GM12865 (cell line): ENCODE measurements around the gene RAB31.

ENCODE experiments used
- DNase-seq: peaks from one replicate; pipeline ENCODE4 v3.0.0; 2010; ENCODE audit warnings: low read depth
- H3K4me3 ChIP-seq: 2 replicates; pipeline ENCODE4 v1.5.1; 2011; ENCODE audit warnings: mild to moderate bottlenecking, low read depth, low read length, control low read depth
- TF ChIP-seq, protein P1 (sequence below): IDR thresholded peaks from 2 replicates; pipeline ENCODE4 v1.5.1; 2011; ENCODE audit warnings: low read length, control low read depth, low read depth, inconsistent platforms; ENCODE audit not compliant: insufficient read depth; ENCODE audit errors: missing control alignments

RAB31 gene

DNA sequence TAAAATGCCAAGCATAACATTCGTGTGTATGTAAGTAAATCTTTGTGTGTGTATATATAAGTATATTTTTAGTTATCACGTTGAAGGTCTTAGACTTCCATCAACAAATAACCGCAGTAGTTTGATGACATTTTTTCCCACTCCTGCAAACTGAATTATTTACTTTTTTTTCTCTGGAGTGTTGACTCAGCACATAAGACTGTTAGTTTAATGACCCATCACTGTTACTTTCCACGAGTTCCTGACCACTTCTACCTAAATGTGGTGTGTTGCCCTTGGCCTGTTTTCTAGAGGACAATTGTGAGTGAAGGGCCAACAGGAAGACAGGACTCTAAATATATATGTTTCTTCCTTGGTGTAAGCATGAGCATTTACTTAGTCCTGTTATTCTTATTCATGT lies 106.3 kb downstream of the RAB31 start:
- H3K4me3 ChIP-seq = no peak overlapping the region
- TF ChIP-seq, protein P1, sequence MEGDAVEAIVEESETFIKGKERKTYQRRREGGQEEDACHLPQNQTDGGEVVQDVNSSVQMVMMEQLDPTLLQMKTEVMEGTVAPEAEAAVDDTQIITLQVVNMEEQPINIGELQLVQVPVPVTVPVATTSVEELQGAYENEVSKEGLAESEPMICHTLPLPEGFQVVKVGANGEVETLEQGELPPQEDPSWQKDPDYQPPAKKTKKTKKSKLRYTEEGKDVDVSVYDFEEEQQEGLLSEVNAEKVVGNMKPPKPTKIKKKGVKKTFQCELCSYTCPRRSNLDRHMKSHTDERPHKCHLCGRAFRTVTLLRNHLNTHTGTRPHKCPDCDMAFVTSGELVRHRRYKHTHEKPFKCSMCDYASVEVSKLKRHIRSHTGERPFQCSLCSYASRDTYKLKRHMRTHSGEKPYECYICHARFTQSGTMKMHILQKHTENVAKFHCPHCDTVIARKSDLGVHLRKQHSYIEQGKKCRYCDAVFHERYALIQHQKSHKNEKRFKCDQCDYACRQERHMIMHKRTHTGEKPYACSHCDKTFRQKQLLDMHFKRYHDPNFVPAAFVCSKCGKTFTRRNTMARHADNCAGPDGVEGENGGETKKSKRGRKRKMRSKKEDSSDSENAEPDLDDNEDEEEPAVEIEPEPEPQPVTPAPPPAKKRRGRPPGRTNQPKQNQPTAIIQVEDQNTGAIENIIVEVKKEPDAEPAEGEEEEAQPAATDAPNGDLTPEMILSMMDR = no peak
- no peak for DNase-seq

DNA sequence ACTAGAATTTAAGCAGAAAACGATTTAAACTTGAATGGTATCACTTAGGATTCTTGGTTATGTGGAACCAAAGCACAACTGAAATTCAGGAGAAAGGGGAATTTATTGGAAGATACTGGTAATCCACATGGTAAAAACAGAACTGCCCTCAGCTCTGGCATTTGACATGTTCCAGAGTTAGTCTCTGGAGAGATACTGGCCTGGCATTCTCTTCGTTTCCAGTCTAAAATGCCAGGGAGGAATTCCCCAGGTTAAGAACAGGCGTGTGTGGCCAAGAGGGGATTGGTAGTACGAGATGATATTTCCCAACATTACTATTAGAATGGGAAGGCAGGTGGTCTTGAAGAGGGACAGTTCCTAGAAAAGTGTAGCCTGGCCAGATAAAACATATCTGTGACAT lies 109.2 kb downstream of the RAB31 start:
- TF ChIP-seq, protein P1 = no peak
- no peak overlapping the region for H3K4me3 ChIP-seq
- no peak for DNase-seq

DNA sequence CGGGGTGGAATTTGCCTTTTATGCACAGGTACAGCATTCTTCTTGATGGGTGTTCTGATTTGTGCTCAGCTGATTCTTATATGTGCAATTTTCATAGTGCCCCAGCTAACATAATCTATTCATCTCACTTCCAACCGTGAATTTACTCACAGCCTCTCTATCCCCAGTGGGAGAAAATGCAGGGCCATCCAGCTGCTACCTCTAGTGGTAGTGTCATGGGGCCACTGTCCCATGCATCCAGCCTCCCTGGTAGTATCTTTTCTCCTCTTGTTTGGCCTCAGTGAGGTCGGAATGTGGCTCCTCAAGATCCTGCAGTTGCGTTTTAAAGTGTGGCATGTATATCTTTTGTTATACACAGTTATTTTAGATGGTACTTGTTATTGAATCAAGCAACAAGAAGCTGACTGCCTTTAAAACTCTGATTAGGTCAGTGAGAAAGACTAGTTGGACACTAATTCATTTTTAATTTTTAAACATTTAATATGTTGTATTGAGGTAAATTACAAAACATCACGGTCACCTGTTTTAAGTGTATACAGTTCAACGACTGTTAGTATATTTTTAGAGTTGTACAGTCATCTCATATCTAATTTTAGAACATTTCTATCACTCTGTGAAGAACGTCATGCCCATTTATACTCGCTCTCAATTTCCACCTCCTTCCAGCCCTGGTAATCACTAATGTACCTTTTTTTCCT lies 109.8 kb downstream of the RAB31 start:
- H3K4me3 ChIP-seq = no peak overlapping the region
- no peak for DNase-seq
- TF ChIP-seq, protein P1 = no peak

- no peak for DNase-seq
- no peak overlapping the region for H3K4me3 ChIP-seq
- TF ChIP-seq, protein P1 = no peak
Observed at GRCh38 chr18:9818423-9818734, 110.3 kb downstream of the RAB31 start.

DNA sequence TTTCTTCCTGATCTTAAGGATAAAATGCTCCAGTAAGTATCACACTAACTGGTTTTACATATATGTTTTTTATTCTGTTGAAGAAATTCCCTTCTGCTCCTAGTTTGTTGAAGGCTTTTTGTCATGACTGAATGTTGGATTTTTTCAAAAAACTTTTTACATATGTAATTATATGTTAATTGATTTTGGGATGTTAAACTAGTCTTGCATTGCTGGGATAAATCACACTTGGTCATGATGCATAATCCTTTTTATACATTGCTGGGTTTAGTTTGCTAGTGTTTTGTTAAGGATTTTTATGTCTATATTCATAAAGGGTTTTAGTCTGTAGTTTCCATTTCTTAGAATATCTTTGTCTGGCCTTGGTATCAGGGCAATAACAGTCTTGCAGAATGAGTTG lies 112.0 kb downstream of the RAB31 start:
- no peak for DNase-seq
- H3K4me3 ChIP-seq = no peak overlapping the region
- TF ChIP-seq, protein P1 = no peak

- TF ChIP-seq, protein P1 = no peak
- no peak overlapping the region for H3K4me3 ChIP-seq
- DNase-seq = no peak
Observed at GRCh38 chr18:9820719-9821118, 112.6 kb downstream of the RAB31 start.

DNA sequence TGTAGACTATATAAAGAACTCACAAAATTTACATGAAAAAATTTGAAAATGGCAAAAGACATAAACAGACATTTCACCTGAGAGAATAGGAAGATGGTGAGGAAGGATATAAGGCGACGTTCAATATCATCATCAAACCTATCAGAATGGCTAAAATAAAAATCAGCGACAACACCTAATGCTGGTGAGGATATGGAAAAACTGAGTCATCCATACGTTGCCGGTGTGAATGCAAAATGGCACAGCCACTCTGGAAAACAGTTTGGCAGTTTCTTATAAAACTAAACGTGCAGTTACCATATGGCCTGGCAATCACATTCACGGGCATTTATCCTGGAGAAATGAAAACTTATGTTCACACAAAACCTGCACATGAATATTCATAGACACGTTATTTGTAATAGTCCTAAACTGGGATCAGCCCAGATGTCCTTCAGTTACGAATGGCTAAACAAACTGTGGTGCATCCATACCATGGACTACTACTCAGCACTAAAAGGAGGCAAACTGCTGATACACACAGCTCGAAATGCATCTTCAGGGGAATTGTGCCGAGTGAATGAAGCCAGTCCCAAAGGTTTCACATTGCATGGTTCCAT lies 114.6 kb downstream of the RAB31 start:
- no peak for DNase-seq
- no peak overlapping the region for H3K4me3 ChIP-seq
- TF ChIP-seq, protein P1 = no peak
